Fibroblast of mammary gland (primary cell): ENCODE data around the gene C5orf34.
"Not testable (repeated sequence)": the region's sequence is repeated elsewhere in the genome, so short reads cannot be mapped to it uniquely, and the experiment has no call there.

Experiments
- DNase-seq: peaks from one replicate; pipeline ENCODE4 v3.0.0-alpha.2; 2010; ENCODE audit warnings: low read depth
- H3K4me3 ChIP-seq: 2 replicates; pipeline ENCODE4 v1.5.1; 2011; ENCODE audit warnings: low read depth, mild to moderate bottlenecking, low read length, moderate library complexity; ENCODE audit not compliant: control insufficient read depth
- TF ChIP-seq, protein P1 (sequence below): conservative IDR thresholded peaks from 2 replicates; pipeline ENCODE4 v1.5.1; 2011; ENCODE audit warnings: low read depth, low read length, inconsistent platforms; ENCODE audit not compliant: control insufficient read depth, insufficient read depth

C5orf34 gene

DNA sequence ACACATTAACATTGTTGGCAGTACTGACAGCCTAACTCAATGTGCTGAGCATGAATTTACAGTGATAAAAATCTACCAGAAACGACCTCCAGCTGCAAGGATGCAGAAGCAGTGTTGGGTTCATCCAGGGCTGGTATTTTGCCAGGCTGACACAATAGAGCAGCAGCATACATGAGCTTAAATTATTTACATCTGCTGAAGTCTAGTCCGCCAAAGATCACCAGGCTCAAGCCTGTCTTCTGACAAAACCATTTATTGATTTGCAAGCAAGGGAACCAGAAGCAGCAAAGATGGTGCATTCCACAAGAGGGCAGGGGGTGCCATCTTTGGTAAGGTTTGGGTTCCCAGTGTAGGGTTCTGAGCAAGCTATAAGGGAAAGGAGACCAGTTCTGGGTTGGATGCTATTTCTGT is 8.7 kb upstream of the C5orf34 start:
- DNase-seq = peak; percentile 12
- TF ChIP-seq, protein P1, sequence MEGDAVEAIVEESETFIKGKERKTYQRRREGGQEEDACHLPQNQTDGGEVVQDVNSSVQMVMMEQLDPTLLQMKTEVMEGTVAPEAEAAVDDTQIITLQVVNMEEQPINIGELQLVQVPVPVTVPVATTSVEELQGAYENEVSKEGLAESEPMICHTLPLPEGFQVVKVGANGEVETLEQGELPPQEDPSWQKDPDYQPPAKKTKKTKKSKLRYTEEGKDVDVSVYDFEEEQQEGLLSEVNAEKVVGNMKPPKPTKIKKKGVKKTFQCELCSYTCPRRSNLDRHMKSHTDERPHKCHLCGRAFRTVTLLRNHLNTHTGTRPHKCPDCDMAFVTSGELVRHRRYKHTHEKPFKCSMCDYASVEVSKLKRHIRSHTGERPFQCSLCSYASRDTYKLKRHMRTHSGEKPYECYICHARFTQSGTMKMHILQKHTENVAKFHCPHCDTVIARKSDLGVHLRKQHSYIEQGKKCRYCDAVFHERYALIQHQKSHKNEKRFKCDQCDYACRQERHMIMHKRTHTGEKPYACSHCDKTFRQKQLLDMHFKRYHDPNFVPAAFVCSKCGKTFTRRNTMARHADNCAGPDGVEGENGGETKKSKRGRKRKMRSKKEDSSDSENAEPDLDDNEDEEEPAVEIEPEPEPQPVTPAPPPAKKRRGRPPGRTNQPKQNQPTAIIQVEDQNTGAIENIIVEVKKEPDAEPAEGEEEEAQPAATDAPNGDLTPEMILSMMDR = no peak
- no peak overlapping the region for H3K4me3 ChIP-seq

DNA sequence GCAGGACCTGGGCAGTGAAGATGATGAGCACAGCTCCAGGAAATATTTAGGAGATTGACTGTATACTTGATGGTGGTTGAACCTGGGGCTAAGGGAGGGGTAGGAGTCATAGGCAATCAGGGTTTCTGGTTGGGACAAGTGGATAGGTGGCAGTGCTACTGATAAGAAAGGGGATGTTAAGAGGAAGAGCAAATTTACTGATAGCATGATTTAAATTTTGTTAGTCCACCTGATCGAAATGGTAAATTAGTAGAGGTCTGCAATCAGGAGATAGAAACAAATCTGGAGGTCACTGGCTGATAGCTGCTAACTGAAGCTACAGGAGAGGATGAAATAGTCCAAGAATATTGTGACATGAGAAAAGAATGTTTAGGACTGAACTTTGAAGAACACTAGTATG is 5.7 kb upstream of the C5orf34 start:
- no peak overlapping the region for H3K4me3 ChIP-seq
- TF ChIP-seq, protein P1 = no peak
- DNase-seq = no peak

DNA sequence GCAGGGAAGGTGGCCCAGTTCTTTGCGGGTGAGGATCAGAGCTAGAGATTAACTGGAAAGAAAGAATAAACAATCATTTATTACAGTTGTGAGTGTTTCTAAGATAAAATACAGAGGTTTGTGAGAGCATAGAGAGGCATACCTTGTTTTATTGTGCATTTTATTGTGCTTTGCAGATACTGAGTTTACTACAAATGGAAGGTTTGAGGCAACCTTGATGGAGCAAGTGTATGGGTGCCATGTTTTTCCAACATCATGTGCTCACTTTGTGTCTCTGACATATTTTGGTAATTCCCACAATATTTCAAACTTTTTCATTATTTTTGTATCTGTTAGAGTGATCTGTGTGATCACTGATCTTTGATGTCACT is 715 bp upstream of the C5orf34 start:
- TF ChIP-seq, protein P1 = no peak
- H3K4me3 ChIP-seq = peak overlapping the region; percentile 76
- DNase-seq = no peak

DNA sequence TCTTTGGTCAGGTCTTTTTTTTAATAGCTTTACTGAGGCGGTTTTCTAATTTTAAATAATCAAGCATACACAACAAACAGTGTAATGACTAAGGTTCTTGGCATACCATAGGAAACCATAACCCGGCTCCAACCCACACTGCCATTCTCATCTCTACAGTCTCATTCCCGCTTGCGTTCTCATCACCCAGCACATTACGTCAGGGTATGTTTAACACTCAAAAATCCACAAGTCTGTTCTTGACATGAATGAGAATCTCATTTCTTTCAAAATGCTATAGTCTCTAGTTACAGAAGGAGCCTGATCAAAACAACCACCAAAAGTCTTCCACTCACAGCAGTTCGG is 505 bp downstream of the C5orf34 start:
- DNase-seq = peak; percentile 89
- TF ChIP-seq, protein P1 = no peak
- peak overlapping the region; percentile 76 for H3K4me3 ChIP-seq

DNA sequence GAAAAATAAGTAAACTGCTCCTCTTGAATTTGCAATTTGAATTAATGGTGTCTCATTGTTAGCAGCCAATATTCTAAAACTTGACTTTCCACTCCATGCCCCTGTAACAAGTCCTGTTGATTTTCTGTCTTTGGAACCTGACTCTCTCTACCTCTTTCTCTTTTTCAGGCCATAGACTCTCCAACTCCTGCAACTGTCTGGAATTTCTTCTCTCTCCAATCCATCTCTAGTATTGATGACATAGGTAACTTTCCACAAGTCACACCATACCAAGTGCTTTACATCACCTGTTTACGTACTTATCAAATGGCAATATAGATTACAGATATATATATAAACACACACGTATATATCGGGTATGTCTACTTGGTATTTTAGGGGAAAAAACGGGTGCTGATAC is 923 bp downstream of the C5orf34 start:
- DNase-seq = peak; percentile 2
- peak overlapping the region; percentile 76 for H3K4me3 ChIP-seq
- TF ChIP-seq, protein P1 = no peak

DNA sequence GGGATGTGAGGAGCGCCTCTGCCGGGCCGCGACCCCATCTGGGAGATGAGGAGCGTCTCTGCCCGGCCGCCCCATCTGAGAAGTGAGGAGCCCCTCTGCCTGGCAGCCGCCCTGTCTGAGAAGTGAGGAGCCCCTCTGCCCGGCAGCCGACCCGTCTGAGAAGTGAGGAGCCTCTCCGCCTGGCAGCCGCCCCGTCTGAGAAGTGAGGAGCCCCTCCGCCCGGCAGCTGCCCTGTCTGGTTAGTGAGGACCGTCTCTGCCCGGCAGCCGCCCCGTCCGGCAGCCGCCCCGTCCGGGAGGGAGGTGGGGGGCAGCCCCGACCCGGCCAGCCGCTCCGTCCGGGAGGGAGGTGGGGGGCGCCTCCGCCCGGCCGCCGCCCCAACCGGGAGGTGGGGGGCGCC is 3.9 kb downstream of the C5orf34 start:
- not testable (repeated sequence) for H3K4me3 ChIP-seq, DNase-seq

DNA sequence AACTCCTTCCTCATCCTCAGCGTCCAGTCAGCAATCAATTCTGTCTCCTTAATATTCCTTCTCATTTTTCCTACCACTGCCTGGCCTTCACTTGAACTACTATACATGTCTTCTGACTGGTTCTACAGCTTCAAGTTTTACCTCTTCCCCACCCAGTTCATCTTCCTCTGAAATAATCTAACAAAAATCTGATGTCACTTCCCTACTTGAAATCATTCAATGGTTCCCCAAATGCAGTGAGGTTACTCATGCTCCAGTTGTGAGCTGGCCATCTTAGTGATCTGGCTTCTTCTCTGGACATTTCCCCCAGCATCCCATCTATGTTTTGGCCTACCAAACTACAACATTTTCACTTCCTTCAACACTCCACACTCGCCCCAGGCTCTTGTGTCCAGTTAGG is 16.4 kb downstream of the C5orf34 start:
- H3K4me3 ChIP-seq = no peak overlapping the region
- TF ChIP-seq, protein P1 = no peak
- no peak for DNase-seq
